Hepatocyte (in vitro differentiated cells): ENCODE results near the gene MISP3.

Experiments
- CTCF ChIP-seq: fragments of 200-600 bp; sonication (generic); IDR thresholded peaks from 2 replicates; pipeline ENCODE4 v1.5.1; 2016; ENCODE audit warnings: antibody characterized with exemption, mild to moderate bottlenecking; ENCODE audit not compliant: poor library complexity
- EZH2 ChIP-seq: fragments of 200-600 bp; sonication (generic); IDR thresholded peaks from 2 replicates; pipeline ENCODE4 v1.6.1; 2016; ENCODE audit warnings: antibody characterized with exemption, mild to moderate bottlenecking, borderline replicate concordance
- EZH2phosphoT487 ChIP-seq: fragments of 200-600 bp; sonication (generic); IDR thresholded peaks from one replicate; pipeline ENCODE4 v1.6.1; 2018; ENCODE audit warnings: antibody characterized with exemption, mild to moderate bottlenecking, low read depth, moderate library complexity; ENCODE audit not compliant: unreplicated experiment, severe bottlenecking

- TF ChIP-seq CTCF = no peak
- no peak for TF ChIP-seq EZH2
- no peak for TF ChIP-seq EZH2phosphoT487
Measured at GRCh38 chr19:14054721-14055120, 17.9 kb upstream of the MISP3 start.
